Vagina (tissue), 2 donors: ENCODE data around the gene SGCD.

Experiments
- POLR2A ChIP-seq, 2 donors: fragments of 450-650 bp; IDR thresholded peaks; one replicate each; pipeline ENCODE4 v1.6.1; 2017; ENCODE audit warnings: antibody characterized with exemption in 2 of 2, mild to moderate bottlenecking in 2 of 2, moderate library complexity in 2 of 2
- POLR2AphosphoS5 ChIP-seq, 2 donors: sonication (generic); formaldehyde crosslinking; IDR thresholded peaks; one replicate each; pipeline ENCODE4 v1.9.0; 2017; ENCODE audit warnings: antibody characterized with exemption in 2 of 2, mild to moderate bottlenecking in 2 of 2, low read depth in 1 of 2; ENCODE audit not compliant: insufficient read depth in 1 of 2
- TF ChIP-seq, protein P1 (sequence below), 3 experiments: fragments of 450-650 bp in 2 of 3; fragments of 200-600 bp in 1 of 3; sonication (generic) in 1 of 3; IDR thresholded peaks; one replicate each; pipeline ENCODE4 v1.5.1; 2017 to 2019; ENCODE audit warnings: antibody characterized with exemption in 3 of 3, mild to moderate bottlenecking in 2 of 3, moderate library complexity in 2 of 3

DNA sequence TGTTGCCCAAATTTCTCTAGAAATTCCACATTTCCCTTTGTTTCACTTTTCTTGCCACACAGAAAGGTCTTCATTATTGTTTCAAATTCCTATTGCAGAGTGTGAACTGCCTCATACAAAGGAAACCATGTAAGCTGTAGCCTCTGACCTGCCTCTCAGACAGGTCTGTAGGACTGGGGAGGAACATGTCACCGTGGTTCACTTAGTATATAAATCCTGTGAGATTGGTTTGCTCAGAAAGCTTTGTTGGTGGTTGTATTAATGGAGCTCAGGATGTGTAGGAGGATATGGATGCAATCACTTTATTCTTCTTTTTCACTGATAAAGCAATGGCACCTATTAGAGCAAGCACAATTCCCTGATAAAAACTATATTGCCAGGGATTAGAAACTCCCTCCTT lies 4.2 kb downstream of the SGCD start:
- TF ChIP-seq, protein P1, sequence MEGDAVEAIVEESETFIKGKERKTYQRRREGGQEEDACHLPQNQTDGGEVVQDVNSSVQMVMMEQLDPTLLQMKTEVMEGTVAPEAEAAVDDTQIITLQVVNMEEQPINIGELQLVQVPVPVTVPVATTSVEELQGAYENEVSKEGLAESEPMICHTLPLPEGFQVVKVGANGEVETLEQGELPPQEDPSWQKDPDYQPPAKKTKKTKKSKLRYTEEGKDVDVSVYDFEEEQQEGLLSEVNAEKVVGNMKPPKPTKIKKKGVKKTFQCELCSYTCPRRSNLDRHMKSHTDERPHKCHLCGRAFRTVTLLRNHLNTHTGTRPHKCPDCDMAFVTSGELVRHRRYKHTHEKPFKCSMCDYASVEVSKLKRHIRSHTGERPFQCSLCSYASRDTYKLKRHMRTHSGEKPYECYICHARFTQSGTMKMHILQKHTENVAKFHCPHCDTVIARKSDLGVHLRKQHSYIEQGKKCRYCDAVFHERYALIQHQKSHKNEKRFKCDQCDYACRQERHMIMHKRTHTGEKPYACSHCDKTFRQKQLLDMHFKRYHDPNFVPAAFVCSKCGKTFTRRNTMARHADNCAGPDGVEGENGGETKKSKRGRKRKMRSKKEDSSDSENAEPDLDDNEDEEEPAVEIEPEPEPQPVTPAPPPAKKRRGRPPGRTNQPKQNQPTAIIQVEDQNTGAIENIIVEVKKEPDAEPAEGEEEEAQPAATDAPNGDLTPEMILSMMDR (IDR thresholded peaks at IDR 0.05), result no peak
- TF ChIP-seq POLR2A (IDR thresholded peaks at IDR 0.05) (no peak), POLR2AphosphoS5 (IDR thresholded peaks at IDR 0.05; ENCODE audit: insufficient read depth in 1 of 2, low read depth in 1 of 2) (no peak)
